ENCODE data around the gene AKAP17A. TPM values are rescaled to one million over a fixed set of nuclear protein-coding genes. Genes with fewer than 3 reads are reported as not detected.

AKAP17A gene
- total RNA-seq, 1 experiment from 2014 or later = 35.4 TPM

DNA sequence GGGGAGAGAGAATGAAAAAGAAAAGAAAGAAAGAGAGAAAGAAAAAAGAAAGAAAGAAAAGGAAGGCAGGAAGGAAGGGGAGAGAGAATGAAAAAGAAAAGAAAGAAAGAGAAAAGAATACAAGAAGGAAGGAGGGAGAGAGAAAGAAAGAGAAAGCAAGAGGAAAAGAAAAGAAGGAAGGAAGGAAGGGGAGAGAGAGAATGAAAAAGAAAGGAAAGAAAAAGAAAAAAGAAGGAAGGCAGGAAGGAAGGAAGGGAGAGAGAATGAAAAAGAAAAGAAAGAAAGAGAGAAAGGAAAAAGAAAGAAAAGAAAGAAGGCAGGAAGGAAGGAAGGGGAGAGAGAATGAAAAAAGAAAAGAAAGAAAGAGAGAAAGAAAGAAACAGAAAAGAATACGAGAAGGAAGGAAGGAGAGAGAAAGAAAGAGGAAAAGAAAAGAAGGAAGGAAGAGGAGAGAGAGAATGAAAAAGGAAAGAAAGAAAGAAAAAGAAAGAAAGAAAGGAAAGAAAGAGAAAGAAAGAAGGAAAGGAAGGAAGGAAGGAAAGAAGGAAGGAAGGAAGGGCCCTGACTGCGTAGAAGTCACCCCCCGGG, 39.4 kb upstream of the AKAP17A start:
- no peaks in the 10 kb centered on the region for H3K9me3 ChIP-seq (ENCODE audit: control insufficient read depth in 1 of 2, insufficient read depth in 1 of 2, low read depth in 1 of 2, low read length in 2 of 2)
- no peaks in the 10 kb centered on the region for H3K79me2 ChIP-seq (ENCODE audit: insufficient read depth, low read length)
- H3K27ac ChIP-seq (ENCODE audit: low read depth, low read length) = no peak overlapping the region
- TF ChIP-seq FOSL1 (IDR thresholded peaks at IDR 0.05; ENCODE audit: low read depth) = no peak
- no peak for TF ChIP-seq RAD21 (IDR thresholded peaks at IDR 0.05; ENCODE audit: low read depth)
- TF ChIP-seq EZH2 (IDR thresholded peaks at IDR 0.05) = no peak
- TF ChIP-seq TCF7L2 (IDR thresholded peaks at IDR 0.05; ENCODE audit: borderline replicate concordance, extremely low read depth, insufficient read depth, insufficient read length) = no peak
- TF ChIP-seq, protein P1, sequence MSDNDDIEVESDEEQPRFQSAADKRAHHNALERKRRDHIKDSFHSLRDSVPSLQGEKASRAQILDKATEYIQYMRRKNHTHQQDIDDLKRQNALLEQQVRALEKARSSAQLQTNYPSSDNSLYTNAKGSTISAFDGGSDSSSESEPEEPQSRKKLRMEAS (IDR thresholded peaks at IDR 0.05) = no peak
- TF ChIP-seq POLR2AphosphoS5 (IDR thresholded peaks at IDR 0.05; ENCODE audit: low read depth, low read length) = no peak
- TF ChIP-seq, protein P2, sequence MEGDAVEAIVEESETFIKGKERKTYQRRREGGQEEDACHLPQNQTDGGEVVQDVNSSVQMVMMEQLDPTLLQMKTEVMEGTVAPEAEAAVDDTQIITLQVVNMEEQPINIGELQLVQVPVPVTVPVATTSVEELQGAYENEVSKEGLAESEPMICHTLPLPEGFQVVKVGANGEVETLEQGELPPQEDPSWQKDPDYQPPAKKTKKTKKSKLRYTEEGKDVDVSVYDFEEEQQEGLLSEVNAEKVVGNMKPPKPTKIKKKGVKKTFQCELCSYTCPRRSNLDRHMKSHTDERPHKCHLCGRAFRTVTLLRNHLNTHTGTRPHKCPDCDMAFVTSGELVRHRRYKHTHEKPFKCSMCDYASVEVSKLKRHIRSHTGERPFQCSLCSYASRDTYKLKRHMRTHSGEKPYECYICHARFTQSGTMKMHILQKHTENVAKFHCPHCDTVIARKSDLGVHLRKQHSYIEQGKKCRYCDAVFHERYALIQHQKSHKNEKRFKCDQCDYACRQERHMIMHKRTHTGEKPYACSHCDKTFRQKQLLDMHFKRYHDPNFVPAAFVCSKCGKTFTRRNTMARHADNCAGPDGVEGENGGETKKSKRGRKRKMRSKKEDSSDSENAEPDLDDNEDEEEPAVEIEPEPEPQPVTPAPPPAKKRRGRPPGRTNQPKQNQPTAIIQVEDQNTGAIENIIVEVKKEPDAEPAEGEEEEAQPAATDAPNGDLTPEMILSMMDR (IDR thresholded peaks at IDR 0.05 in 2 of 3, conservative IDR thresholded peaks at IDR 0.05 in 1 of 3; ENCODE audit: borderline replicate concordance in 1 of 3, insufficient read depth in 1 of 3, low read depth in 2 of 3, low read length in 2 of 3) = no peak
- TF ChIP-seq CBX3 (IDR thresholded peaks at IDR 0.05; ENCODE audit: low read depth) = no peak
- TF ChIP-seq POLR2A (IDR thresholded peaks at IDR 0.05; ENCODE audit: borderline replicate concordance, extremely low read depth, insufficient read depth, insufficient read length) = no peak
- TF ChIP-seq, protein P3, sequence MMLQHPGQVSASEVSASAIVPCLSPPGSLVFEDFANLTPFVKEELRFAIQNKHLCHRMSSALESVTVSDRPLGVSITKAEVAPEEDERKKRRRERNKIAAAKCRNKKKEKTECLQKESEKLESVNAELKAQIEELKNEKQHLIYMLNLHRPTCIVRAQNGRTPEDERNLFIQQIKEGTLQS (IDR thresholded peaks at IDR 0.05) = no peak
- TF ChIP-seq CEBPB (IDR thresholded peaks at IDR 0.05; ENCODE audit: low read depth) = no peak
- TF ChIP-seq JUND (IDR thresholded peaks at IDR 0.05) = no peak
- TF ChIP-seq SRF (IDR thresholded peaks at IDR 0.05; ENCODE audit: low read depth) = no peak
- TF ChIP-seq ZFX (IDR thresholded peaks at IDR 0.05) = no peak
- no peak for TF ChIP-seq EZH2phosphoT487 (IDR thresholded peaks at IDR 0.05; ENCODE audit: borderline replicate concordance)
- TF ChIP-seq SIN3A (IDR thresholded peaks at IDR 0.05; ENCODE audit: low read depth) = no peak
- no peak for TF ChIP-seq YY1 (IDR thresholded peaks at IDR 0.05; ENCODE audit: extremely low read depth, insufficient replicate concordance, low read depth, low read length)
- no peak for TF ChIP-seq SP1 (IDR thresholded peaks at IDR 0.05; ENCODE audit: low read depth)
- TF ChIP-seq EGR1 (IDR thresholded peaks at IDR 0.05; ENCODE audit: low read depth) = no peak
- TF ChIP-seq, protein P4, sequence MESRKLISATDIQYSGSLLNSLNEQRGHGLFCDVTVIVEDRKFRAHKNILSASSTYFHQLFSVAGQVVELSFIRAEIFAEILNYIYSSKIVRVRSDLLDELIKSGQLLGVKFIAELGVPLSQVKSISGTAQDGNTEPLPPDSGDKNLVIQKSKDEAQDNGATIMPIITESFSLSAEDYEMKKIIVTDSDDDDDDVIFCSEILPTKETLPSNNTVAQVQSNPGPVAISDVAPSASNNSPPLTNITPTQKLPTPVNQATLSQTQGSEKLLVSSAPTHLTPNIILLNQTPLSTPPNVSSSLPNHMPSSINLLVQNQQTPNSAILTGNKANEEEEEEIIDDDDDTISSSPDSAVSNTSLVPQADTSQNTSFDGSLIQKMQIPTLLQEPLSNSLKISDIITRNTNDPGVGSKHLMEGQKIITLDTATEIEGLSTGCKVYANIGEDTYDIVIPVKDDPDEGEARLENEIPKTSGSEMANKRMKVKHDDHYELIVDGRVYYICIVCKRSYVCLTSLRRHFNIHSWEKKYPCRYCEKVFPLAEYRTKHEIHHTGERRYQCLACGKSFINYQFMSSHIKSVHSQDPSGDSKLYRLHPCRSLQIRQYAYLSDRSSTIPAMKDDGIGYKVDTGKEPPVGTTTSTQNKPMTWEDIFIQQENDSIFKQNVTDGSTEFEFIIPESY (IDR thresholded peaks at IDR 0.05; ENCODE audit: extremely low read depth, insufficient replicate concordance, low read length) = no peak
- no TSS peak for BruUV-seq (replicated peaks)
- intact Hi-C loops (cut with micrococcal nuclease) = no loop called here
- RAD21 ChIA-PET (ENCODE audit: low non-redundant PET in 1 of 2, low total read pairs in 2 of 2, uncharacterized antibody in 2 of 2, unreplicated experiment in 2 of 2) = no interaction called here
- H2AFZ ChIP-seq (ENCODE audit: low read depth, low read length, poor library complexity, severe bottlenecking) = no peak overlapping the region
- no peaks in the 10 kb centered on the region for H3K9me2 ChIP-seq (ENCODE audit: insufficient read depth)
- no peaks in the 10 kb centered on the region for H3K36me3 ChIP-seq (ENCODE audit: control insufficient read depth in 1 of 2, insufficient read depth in 2 of 2, low read length in 2 of 2)
- no peak overlapping the region for H3K4me2 ChIP-seq (ENCODE audit: low read length)
- no peaks in the 10 kb centered on the region for H4K20me1 ChIP-seq (ENCODE audit: insufficient read depth)
- no peak overlapping the region for H3K9ac ChIP-seq (ENCODE audit: low read length)
- ATAC-seq (no peak), DNase-seq (ENCODE audit: low read depth, low spot score) (no peak)
- POLR2A ChIA-PET = no interaction called here
- no peaks in the 10 kb centered on the region for H3K4me1 ChIP-seq (ENCODE audit: control insufficient read depth in 1 of 2, insufficient read depth in 2 of 2, low read length in 2 of 2)
- CTCF ChIA-PET = no interaction called here
- H3K27me3 ChIP-seq (ENCODE audit: insufficient read depth, low read length) = no peaks in the 10 kb centered on the region
- no peak overlapping the region for H3K4me3 ChIP-seq (replicated peaks in 1 of 2; ENCODE audit: low read depth in 1 of 2, low read length in 2 of 2)
